ENCODE measurements around the gene HTR3E.

DNA sequence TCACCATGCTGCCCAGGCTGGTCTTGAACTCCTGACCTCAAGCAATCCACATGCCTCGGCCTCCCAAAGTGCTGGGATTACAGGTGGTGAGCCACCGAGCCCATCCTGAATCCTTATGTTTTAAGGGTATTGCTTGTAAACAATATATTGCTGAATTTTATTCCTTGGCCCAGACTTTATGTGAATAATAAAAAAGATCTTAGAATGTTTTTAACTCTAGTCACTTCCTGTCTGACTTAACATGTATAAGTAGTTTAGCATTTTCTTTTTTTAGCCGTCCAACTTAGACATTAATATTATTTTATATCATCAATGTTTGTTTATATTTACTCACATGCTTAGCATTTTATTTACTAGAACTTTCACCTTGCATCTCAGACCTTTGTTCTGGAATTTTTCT is 29.1 kb downstream of the HTR3E start:
- TF ChIP-seq JUNB (IDR thresholded peaks at IDR 0.05) (no peak), JUN (IDR thresholded peaks at IDR 0.05) (no peak), ZSCAN20 (CRISPR knock-in tag; IDR thresholded peaks at IDR 0.05) (no peak), EP300 (IDR thresholded peaks at IDR 0.05) (no peak), NR3C1 (IDR thresholded peaks at IDR 0.05) (no peak)
- TF ChIP-seq, protein P1, sequence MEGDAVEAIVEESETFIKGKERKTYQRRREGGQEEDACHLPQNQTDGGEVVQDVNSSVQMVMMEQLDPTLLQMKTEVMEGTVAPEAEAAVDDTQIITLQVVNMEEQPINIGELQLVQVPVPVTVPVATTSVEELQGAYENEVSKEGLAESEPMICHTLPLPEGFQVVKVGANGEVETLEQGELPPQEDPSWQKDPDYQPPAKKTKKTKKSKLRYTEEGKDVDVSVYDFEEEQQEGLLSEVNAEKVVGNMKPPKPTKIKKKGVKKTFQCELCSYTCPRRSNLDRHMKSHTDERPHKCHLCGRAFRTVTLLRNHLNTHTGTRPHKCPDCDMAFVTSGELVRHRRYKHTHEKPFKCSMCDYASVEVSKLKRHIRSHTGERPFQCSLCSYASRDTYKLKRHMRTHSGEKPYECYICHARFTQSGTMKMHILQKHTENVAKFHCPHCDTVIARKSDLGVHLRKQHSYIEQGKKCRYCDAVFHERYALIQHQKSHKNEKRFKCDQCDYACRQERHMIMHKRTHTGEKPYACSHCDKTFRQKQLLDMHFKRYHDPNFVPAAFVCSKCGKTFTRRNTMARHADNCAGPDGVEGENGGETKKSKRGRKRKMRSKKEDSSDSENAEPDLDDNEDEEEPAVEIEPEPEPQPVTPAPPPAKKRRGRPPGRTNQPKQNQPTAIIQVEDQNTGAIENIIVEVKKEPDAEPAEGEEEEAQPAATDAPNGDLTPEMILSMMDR (IDR thresholded peaks at IDR 0.05) = no peak
- TF ChIP-seq, protein P2, sequence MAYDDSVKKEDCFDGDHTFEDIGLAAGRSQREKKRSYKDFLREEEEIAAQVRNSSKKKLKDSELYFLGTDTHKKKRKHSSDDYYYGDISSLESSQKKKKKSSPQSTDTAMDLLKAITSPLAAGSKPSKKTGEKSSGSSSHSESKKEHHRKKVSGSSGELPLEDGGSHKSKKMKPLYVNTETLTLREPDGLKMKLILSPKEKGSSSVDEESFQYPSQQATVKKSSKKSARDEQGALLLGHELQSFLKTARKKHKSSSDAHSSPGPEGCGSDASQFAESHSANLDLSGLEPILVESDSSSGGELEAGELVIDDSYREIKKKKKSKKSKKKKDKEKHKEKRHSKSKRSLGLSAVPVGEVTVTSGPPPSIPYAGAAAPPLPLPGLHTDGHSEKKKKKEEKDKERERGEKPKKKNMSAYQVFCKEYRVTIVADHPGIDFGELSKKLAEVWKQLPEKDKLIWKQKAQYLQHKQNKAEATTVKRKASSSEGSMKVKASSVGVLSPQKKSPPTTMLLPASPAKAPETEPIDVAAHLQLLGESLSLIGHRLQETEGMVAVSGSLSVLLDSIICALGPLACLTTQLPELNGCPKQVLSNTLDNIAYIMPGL (CRISPR knock-in tag; IDR thresholded peaks at IDR 0.05; ENCODE audit: borderline replicate concordance) = no peak
- TF ChIP-seq, protein P3, sequence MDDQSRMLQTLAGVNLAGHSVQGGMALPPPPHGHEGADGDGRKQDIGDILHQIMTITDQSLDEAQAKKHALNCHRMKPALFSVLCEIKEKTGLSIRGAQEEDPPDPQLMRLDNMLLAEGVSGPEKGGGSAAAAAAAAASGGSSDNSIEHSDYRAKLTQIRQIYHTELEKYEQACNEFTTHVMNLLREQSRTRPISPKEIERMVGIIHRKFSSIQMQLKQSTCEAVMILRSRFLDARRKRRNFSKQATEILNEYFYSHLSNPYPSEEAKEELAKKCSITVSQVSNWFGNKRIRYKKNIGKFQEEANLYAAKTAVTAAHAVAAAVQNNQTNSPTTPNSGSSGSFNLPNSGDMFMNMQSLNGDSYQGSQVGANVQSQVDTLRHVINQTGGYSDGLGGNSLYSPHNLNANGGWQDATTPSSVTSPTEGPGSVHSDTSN (IDR thresholded peaks at IDR 0.05) = no peak
- TF ChIP-seq, protein P4, sequence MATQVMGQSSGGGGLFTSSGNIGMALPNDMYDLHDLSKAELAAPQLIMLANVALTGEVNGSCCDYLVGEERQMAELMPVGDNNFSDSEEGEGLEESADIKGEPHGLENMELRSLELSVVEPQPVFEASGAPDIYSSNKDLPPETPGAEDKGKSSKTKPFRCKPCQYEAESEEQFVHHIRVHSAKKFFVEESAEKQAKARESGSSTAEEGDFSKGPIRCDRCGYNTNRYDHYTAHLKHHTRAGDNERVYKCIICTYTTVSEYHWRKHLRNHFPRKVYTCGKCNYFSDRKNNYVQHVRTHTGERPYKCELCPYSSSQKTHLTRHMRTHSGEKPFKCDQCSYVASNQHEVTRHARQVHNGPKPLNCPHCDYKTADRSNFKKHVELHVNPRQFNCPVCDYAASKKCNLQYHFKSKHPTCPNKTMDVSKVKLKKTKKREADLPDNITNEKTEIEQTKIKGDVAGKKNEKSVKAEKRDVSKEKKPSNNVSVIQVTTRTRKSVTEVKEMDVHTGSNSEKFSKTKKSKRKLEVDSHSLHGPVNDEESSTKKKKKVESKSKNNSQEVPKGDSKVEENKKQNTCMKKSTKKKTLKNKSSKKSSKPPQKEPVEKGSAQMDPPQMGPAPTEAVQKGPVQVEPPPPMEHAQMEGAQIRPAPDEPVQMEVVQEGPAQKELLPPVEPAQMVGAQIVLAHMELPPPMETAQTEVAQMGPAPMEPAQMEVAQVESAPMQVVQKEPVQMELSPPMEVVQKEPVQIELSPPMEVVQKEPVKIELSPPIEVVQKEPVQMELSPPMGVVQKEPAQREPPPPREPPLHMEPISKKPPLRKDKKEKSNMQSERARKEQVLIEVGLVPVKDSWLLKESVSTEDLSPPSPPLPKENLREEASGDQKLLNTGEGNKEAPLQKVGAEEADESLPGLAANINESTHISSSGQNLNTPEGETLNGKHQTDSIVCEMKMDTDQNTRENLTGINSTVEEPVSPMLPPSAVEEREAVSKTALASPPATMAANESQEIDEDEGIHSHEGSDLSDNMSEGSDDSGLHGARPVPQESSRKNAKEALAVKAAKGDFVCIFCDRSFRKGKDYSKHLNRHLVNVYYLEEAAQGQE (IDR thresholded peaks at IDR 0.05) = no peak
